CD14-positive monocyte (primary cell): Measurements from ENCODE around the gene HOXD11. TPM values are rescaled to one million over a fixed set of nuclear protein-coding genes. Genes with fewer than 3 reads are reported as not detected.
A peak's percentile ranks its signal among the peaks of the same experiment; 100 is the strongest.

Experiments
- DNase-seq, 3 donors: peaks; one replicate each; pipeline ENCODE4 v3.0.0-alpha.2; 2011 to 2022
- H2AFZ ChIP-seq: 2 replicates; pipeline ENCODE4 v1.6.0; 2012; ENCODE audit warnings: mild to moderate bottlenecking, low read depth, low read length, inconsistent platforms; ENCODE audit not compliant: insufficient read depth, poor library complexity, severe bottlenecking
- H3K27ac ChIP-seq, 2 donors: 1 replicate in 1 of 2; 2 replicates in 1 of 2; pipeline ENCODE4 v1.5.1; 2012 to 2013; ENCODE audit warnings: low read length in 2 of 2, control low read depth in 1 of 2, inconsistent platforms in 1 of 2, low read depth in 1 of 2, mild to moderate bottlenecking in 1 of 2
- H3K27me3 ChIP-seq, 2 donors: one replicate each; pipeline versions ENCODE4 v1.6.0 to v1.6.1; 2011 to 2013; ENCODE audit warnings: low read length in 2 of 2; ENCODE audit not compliant: control insufficient read depth in 2 of 2, insufficient read depth in 2 of 2
- H3K36me3 ChIP-seq, 2 donors: replicated peaks in 1 of 2; 1 replicate in 1 of 2; 2 replicates in 1 of 2; pipeline versions ENCODE4 v1.5.1 to v1.6.1; 2012 to 2013; ENCODE audit warnings: low read length in 2 of 2, control low read depth in 1 of 2, inconsistent platforms in 1 of 2, mild to moderate bottlenecking in 1 of 2; ENCODE audit not compliant: insufficient read depth in 2 of 2, control insufficient read depth in 1 of 2
- H3K4me1 ChIP-seq, 2 donors: 1 replicate in 1 of 2; 2 replicates in 1 of 2; pipeline versions ENCODE4 v1.5.1 to v1.6.1; 2012 to 2013; ENCODE audit warnings: low read length in 2 of 2, control low read depth in 1 of 2, inconsistent platforms in 1 of 2, mild to moderate bottlenecking in 1 of 2, moderate library complexity in 1 of 2; ENCODE audit not compliant: insufficient read depth in 2 of 2, control insufficient read depth in 1 of 2
- H3K4me2 ChIP-seq: replicated peaks from 2 replicates; pipeline ENCODE3; 2012; ENCODE audit warnings: low read length, moderate library complexity, mild to moderate bottlenecking; ENCODE audit not compliant: poor library complexity, severe bottlenecking; ENCODE audit errors: extremely low read depth
- H3K4me3 ChIP-seq, 3 experiments: fragments of 200-600 bp in 1 of 3; sonication (generic) in 1 of 3; replicated peaks in 1 of 3; 1 replicate in 2 of 3; 2 replicates in 1 of 3; pipeline ENCODE4 v1.5.1; 2011 to 2013; ENCODE audit warnings: low read length in 3 of 3, mild to moderate bottlenecking in 3 of 3, control low read depth in 2 of 3, low read depth in 2 of 3, inconsistent platforms in 1 of 3, moderate library complexity in 1 of 3
- H3K79me2 ChIP-seq: 2 replicates; pipeline ENCODE4 v1.6.0; 2012; ENCODE audit warnings: mild to moderate bottlenecking, control low read depth, inconsistent platforms, low read length, moderate library complexity; ENCODE audit not compliant: insufficient read depth
- H3K9ac ChIP-seq: 2 replicates; pipeline ENCODE4 v1.6.0; 2017; ENCODE audit warnings: low read length, mild to moderate bottlenecking; ENCODE audit not compliant: insufficient read depth, poor library complexity, severe bottlenecking
- H3K9me3 ChIP-seq, 2 donors: replicated peaks in 1 of 2; 1 replicate in 1 of 2; 2 replicates in 1 of 2; pipeline versions ENCODE4 v1.5.1 to v1.6.1; 2012 to 2013; ENCODE audit warnings: low read length in 2 of 2, control low read depth in 1 of 2; ENCODE audit not compliant: control insufficient read depth in 1 of 2, insufficient read depth in 1 of 2
- H4K20me1 ChIP-seq: 2 replicates; pipeline ENCODE4 v1.6.0; 2012; ENCODE audit warnings: mild to moderate bottlenecking, low read length, control low read depth, moderate library complexity; ENCODE audit not compliant: insufficient read depth
- H3K27ac Mint-ChIP-seq, 7 donors: one replicate each; pipeline ENCODE4 v1.8.0; 2020; ENCODE audit warnings: mild to moderate bottlenecking in 7 of 7, mixed read lengths in 7 of 7, moderate library complexity in 6 of 7, inconsistent platforms in 2 of 7
- H3K27me3 Mint-ChIP-seq, 3 donors: one replicate each; pipeline ENCODE4 v1.8.0; 2021 to 2022; ENCODE audit warnings: low read depth in 3 of 3, mild to moderate bottlenecking in 3 of 3, mixed read lengths in 3 of 3, moderate library complexity in 3 of 3, inconsistent platforms in 1 of 3
- H3K36me3 Mint-ChIP-seq, 2 donors: one replicate each; pipeline ENCODE4 v1.8.0; 2020; ENCODE audit warnings: mixed read lengths in 2 of 2, inconsistent platforms in 1 of 2, mild to moderate bottlenecking in 1 of 2
- H3K4me1 Mint-ChIP-seq: one replicate; pipeline ENCODE4 v1.8.0; 2020; ENCODE audit warnings: mild to moderate bottlenecking, mixed read lengths
- H3K4me3 Mint-ChIP-seq, 2 donors: one replicate each; pipeline ENCODE4 v1.8.0; 2020; ENCODE audit warnings: mild to moderate bottlenecking in 2 of 2, mixed read lengths in 2 of 2, moderate library complexity in 1 of 2
- H3K9me3 Mint-ChIP-seq, 7 donors: one replicate each; pipeline ENCODE4 v1.8.0; 2020 to 2022; ENCODE audit warnings: mixed read lengths in 7 of 7, mild to moderate bottlenecking in 6 of 7, moderate library complexity in 6 of 7, inconsistent platforms in 2 of 7
- WGBS: methylation state at CpG from one replicate; pipeline ENCODE4 v1.1.5; 2013; ENCODE audit warnings: missing lambda C conversion rate; ENCODE audit not compliant: insufficient coverage; 5-methylcytosine and 5-hydroxymethylcytosine counted together
- intact Hi-C, 2 donors: fragments of 100-400 bp; cut with micrococcal nuclease; formaldehyde crosslinking; loops; one replicate each; pipeline versions ENCODE4 v1.15.0 to v1.15.1; 2023
- polyA plus RNA-seq, 3 donors: library from polyadenylated mRNA; depleted of rRNA in 1 of 3; unstranded in 2 of 3; stranded (reverse) in 1 of 3; fragments of 300-500 nt in 2 of 3; fragments of >200 nt in 1 of 3; fragmentation: Illumina TruSeq in 2 of 3; gene quantifications; 1 replicate in 2 of 3; 2 replicates in 1 of 3; pipeline ENCODE4 v1.2.3, GENCODE V29; 2012 to 2021
- TF ChIP-seq, protein P1 (sequence below): fragments of 200-600 bp; IDR thresholded peaks from one replicate; pipeline ENCODE4 v1.8.0; 2022; ENCODE audit warnings: antibody characterized with exemption, mild to moderate bottlenecking

Gene HOXD11
- polyA plus RNA-seq, 3 donors, result not detected

DNA sequence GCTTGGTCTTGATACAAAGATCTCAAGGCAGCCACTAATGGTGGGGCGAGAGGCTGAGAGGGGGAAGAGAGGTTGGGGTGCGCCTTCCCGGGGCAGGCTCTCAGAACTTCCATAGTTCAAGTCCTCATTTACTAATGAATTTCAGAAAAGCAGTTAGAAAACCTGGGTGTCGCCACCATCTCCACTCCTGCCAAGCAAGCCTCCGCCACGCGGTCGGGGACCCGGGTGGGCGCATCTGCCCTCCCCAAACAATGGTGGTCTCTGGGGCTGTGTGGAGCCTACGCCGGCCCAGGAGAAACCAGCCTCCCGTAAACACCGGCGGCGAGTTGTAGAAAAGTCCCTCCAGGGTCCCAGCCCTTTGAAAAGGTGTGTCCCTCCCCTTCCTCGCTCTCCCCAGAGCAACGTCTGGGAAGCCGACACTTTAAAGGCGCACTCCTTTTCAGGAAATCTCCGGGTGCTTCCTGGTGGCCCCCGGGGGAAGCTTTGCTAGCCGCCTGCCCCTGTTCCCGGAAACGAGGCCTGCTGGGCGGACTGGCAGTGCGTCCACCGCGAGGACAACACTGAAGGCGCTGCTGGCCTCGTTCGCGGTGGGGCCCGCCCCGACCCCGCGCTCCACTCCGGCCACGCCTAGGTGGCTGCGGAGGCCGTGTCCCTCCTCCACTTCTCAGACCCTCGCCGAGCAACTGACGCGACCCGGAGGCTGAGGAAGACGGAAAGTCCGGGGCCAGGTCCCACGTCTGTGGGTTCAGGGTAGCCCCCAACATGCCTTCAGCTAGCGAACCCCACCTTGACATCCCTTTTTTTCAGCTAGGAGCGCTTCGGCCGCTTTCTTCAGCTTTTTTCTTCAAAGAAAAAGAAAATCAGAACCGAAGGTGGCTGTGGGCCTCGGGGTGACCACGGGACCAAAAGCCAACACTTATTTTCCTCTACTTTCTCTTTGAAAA lies 40.2 kb upstream of the HOXD11 start:
- peaks cover 86 to 93% (median 91%) of the 10 kb centered on the region in 3 donors for H3K27me3 Mint-ChIP-seq
- Histone ChIP-seq H3K27me3 (peaks cover 82 to 96% of the 10 kb centered on the region in 2 donors), H4K20me1 (no peaks in the 10 kb centered on the region), H3K4me2 (peak overlapping the region; percentile 30), H3K9me3 (peaks cover 8 to 28% of the 10 kb centered on the region in 2 donors), H3K79me2 (no peaks in the 10 kb centered on the region), H3K4me3 (peak overlapping the region in 1 of 3 experiments; percentile 25), H3K9ac (no peak overlapping the region), H2AFZ (no peak overlapping the region), H3K36me3 (no peaks in the 10 kb centered on the region), H3K4me1 (peaks cover 4 to 10% of the 10 kb centered on the region in 2 donors), H3K27ac (no peak overlapping the region)
- peaks cover 0 to 30% (median 14%) of the 10 kb centered on the region in 7 donors for H3K9me3 Mint-ChIP-seq
- intact Hi-C loops, result no loop called here
- H3K27ac Mint-ChIP-seq, result no peak overlapping the region
- H3K36me3 Mint-ChIP-seq, result peaks cover 2 to 6% of the 10 kb centered on the region in 2 donors
- peak overlapping the region; percentile 47 to 79 for H3K4me3 Mint-ChIP-seq
- no peak for DNase-seq
- 5% methylated on average over 52 of the region's 56 CpGs for WGBS
- H3K4me1 Mint-ChIP-seq, result peaks cover 22% of the 10 kb centered on the region
- TF ChIP-seq, protein P1, sequence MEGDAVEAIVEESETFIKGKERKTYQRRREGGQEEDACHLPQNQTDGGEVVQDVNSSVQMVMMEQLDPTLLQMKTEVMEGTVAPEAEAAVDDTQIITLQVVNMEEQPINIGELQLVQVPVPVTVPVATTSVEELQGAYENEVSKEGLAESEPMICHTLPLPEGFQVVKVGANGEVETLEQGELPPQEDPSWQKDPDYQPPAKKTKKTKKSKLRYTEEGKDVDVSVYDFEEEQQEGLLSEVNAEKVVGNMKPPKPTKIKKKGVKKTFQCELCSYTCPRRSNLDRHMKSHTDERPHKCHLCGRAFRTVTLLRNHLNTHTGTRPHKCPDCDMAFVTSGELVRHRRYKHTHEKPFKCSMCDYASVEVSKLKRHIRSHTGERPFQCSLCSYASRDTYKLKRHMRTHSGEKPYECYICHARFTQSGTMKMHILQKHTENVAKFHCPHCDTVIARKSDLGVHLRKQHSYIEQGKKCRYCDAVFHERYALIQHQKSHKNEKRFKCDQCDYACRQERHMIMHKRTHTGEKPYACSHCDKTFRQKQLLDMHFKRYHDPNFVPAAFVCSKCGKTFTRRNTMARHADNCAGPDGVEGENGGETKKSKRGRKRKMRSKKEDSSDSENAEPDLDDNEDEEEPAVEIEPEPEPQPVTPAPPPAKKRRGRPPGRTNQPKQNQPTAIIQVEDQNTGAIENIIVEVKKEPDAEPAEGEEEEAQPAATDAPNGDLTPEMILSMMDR, result no peak

DNA sequence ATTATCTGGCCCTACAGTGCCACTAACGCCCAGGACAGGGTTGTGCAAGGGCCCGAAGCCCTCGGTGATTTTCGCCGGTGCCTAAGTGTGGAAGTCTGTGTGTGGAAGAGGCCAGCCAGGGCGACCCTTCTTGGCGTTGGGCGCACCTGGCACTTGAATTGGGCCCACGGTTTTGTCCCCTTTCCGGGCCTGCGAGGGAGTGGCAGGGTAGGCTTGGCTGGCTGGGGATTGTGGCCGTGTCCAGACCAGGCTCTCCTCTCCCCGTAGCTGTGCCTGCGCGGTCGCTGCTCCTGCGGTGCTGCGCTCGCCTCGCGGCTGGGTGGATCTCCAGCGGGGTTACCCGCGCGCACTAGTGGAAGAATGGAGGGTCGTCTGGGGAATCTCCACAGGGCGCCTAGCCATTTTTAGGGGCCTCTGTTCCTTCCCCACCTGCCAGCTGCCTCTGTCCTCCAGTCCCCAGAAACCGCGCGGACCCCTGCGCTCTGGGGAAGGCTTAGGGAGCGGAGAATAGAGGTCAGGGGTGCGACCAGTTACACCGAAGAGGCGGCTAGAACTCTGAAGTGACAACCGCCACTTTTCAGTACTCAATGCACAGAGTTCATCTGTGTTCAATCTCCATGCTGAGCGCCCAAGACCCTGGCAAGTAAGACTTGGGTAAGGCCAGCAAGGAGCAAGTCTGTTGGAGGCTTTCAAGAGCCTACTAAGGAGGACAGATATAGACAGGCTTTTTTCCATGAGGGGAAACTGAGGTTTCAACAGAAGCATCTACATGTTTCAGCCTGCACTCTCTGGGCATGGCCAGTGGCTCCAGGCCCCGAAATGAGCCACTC lies 39.3 kb upstream of the HOXD11 start:
- Mint-ChIP-seq H3K36me3 (peaks cover 2 to 6% of the 10 kb centered on the region in 2 donors), H3K9me3 (peaks cover 0 to 37% (median 19%) of the 10 kb centered on the region in 7 donors), H3K4me3 (peak overlapping the region; percentile 47 to 79), H3K27ac (no peak overlapping the region), H3K27me3 (peaks cover 88 to 93% (median 92%) of the 10 kb centered on the region in 3 donors), H3K4me1 (peaks cover 25% of the 10 kb centered on the region)
- TF ChIP-seq, protein P1, result no peak
- H3K9me3 ChIP-seq, result peaks cover 10 to 37% of the 10 kb centered on the region in 2 donors
- H3K79me2 ChIP-seq, result no peaks in the 10 kb centered on the region
- no peaks in the 10 kb centered on the region for H4K20me1 ChIP-seq
- H3K9ac ChIP-seq, result no peak overlapping the region
- peaks cover 84 to 100% of the 10 kb centered on the region in 2 donors for H3K27me3 ChIP-seq
- WGBS, result 10% methylated on average over 23 of the region's 38 CpGs
- H3K4me1 ChIP-seq, result peaks cover 4 to 10% of the 10 kb centered on the region in 2 donors
- H3K36me3 ChIP-seq, result no peaks in the 10 kb centered on the region
- DNase-seq, result no peak
- intact Hi-C loops, result no loop called here
- H3K27ac ChIP-seq, result no peak overlapping the region
- no peak overlapping the region for H2AFZ ChIP-seq
- peak overlapping the region; percentile 30 for H3K4me2 ChIP-seq
- H3K4me3 ChIP-seq, result peak overlapping the region in 1 of 3 experiments; percentile 25
